SK-MEL-5 (cell line): ENCODE results near the gene TRIM56. TPM values are rescaled to one million over a fixed set of nuclear protein-coding genes. Genes with fewer than 3 reads are reported as not detected.
A peak's percentile ranks its signal among the peaks of the same experiment; 100 is the strongest.
"Not testable (repeated sequence)": the region's sequence is repeated elsewhere in the genome, so short reads cannot be mapped to it uniquely, and the experiment has no call there.

Experiments used
- DNase-seq: peaks from one replicate; pipeline ENCODE4 v3.0.0-alpha.2; 2016; ENCODE audit warnings: low read depth, low spot score
- in situ Hi-C: cut with HindIII; loops from 2 replicates; pipeline ENCODE4 v1.10.0; 2016; ENCODE audit warnings: low sequenced_read_pairs, high pct_unique_total_duplicates, low pct_unique_long_range_greater_than_20kb
- total RNA-seq: library from RNA; depleted of rRNA; stranded (reverse); fragments of >200 nt; shearing (Covaris generic); gene quantifications from 2 replicates; pipeline ENCODE4 v1.2.3, GENCODE V29; 2014

The TRIM56 gene
- total RNA-seq, 1 experiment from 2014 or later: 6.9 TPM

GRCh38 chr7:101122933-101123702, 37.8 kb downstream of the TRIM56 start:
- no peak for DNase-seq
- in situ Hi-C loops: no loop called here

DNA sequence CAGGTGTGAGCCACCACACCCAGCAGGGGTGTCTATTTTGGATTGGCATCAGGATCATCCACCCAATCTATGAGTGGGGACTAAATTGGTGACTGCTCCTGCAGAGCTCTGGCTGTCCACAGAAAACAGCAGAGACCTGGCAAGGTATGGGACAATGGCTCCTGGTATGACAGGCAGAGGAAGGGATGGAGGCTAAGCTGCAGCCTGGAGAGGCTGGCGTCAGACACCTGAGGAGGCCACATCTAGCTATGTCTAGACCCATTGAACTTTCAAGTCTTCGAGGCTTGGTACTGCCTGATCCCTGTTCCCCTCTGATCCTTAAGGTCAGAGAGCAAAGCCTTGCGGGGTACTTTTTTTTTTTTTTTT, 38.4 kb downstream of the TRIM56 start:
- in situ Hi-C loops: no loop called here
- DNase-seq: no peak

DNA sequence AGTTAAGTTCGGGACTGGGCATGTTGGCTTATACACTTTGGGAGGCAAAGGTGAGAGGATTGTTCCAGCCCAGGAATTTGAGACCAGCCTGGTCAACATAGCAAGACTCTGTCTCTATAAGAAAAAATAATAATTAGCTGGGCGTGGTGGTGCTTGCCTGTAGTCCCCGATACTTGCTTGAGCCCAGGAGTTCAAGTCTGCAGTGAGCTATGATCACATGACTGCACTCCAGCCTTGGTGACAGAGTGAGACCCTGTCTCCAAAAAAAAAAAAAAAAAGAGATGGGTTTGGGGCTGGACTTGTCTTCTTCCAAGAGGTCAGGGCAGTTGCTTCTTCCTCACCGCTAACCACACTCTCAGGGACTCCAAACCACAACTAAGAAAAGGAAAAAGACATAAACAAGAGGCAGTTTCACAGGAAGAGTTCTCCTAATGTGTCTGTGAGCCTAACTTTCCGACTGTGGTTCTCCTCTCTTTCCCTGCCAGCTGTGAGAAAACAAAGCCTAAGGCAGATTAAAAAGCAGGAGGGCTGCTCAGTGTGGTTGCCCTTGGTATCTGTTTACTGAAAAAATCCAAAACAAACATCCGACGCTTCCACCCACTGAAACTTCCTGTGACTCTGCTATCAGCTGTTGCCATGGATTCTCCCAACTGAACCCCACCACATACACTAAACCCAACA, 39.2 kb downstream of the TRIM56 start:
- in situ Hi-C loops: no loop called here
- peak; percentile 83 for DNase-seq

DNA sequence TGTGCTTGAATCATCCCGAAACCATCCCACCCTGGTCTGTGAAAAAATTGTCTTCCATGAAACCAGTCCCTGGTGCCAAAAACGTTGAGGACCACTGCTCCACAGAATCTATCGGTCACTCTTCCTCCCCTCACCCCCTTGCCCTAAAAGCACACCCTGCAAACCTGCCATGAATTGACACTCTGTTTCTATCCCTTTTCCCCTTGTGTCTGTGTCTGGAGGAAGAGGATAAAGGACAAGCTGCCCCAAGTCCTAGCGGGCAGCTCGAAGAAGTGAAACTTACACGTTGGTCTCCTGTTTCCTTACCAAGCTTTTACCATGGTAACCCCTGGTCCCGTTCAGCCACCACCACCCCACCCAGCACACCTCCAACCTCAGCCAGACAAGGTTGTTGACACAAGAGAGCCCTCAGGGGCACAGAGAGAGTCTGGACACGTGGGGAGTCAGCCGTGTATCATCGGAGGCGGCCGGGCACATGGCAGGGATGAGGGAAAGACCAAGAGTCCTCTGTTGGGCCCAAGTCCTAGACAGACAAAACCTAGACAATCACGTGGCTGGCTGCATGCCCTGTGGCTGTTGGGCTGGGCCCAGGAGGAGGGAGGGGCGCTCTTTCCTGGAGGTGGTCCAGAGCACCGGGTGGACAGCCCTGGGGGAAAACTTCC, 40.8 kb downstream of the TRIM56 start:
- DNase-seq: peak; percentile 47
- in situ Hi-C loops: no loop called here

DNA sequence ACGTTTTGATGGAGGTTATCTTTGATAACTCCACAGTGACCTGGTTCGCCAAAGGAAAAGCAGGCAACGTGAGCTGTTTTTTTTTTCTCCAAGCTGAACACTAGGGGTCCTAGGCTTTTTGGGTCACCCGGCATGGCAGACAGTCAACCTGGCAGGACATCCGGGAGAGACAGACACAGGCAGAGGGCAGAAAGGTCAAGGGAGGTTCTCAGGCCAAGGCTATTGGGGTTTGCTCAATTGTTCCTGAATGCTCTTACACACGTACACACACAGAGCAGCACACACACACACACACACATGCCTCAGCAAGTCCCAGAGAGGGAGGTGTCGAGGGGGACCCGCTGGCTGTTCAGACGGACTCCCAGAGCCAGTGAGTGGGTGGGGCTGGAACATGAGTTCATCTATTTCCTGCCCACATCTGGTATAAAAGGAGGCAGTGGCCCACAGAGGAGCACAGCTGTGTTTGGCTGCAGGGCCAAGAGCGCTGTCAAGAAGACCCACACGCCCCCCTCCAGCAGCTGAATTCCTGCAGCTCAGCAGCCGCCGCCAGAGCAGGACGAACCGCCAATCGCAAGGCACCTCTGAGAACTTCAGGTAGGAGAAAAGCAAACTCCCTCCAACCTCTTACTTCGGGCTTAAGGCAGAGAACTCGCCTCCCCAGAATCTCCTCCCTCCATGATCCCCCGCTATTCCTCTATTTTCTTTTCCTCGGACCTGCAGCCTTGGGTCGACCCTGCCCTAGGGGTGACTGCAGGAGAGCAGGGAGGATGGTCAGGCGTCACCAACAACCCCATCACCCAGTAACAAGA, 41.6 kb downstream of the TRIM56 start, which contains the start of gene SERPINE1:
TSS of gene SERPINE1 (plus strand) at position 454 of the 809 bp plus-strand sequence. CDS start 1,290 bp downstream, outside the sequence.
- DNase-seq: peak; percentile 28
- in situ Hi-C loops: no loop called here

GRCh38 chr7:101127460-101128039, 42.3 kb downstream of the TRIM56 start:
- in situ Hi-C loops: no loop called here
- no peak for DNase-seq

DNA sequence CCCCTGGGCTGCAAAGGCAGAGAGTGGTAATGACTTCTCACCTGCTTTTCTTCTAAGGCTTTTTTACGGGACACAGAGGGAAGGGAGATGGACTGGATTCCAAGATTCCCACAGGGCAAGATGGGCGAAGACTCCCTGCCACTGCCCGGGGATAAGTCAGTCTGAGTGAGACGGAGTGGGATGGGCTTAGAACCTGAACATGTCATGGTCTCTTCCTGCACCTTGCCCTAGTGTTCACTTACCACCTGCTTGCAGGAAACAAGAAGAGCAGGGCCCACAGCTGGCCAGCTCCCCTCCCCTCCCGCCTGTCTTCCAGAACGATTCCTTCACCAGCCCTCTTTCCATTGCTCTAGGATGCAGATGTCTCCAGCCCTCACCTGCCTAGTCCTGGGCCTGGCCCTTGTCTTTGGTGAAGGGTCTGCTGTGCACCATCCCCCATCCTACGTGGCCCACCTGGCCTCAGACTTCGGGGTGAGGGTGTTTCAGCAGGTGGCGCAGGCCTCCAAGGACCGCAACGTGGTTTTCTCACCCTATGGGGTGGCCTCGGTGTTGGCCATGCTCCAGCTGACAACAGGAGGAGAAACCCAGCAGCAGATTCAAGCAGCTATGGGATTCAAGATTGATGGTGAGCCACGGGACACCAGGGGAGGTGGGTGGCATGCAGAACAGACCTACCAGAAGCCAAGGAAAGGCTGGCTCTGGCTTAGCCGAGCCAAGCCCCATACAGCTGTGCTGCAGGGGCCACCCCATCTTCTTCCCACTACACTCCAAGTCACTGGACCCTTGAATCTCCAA, 43.0 kb downstream of the TRIM56 start:
- in situ Hi-C loops: no loop called here
- no peak for DNase-seq

DNA sequence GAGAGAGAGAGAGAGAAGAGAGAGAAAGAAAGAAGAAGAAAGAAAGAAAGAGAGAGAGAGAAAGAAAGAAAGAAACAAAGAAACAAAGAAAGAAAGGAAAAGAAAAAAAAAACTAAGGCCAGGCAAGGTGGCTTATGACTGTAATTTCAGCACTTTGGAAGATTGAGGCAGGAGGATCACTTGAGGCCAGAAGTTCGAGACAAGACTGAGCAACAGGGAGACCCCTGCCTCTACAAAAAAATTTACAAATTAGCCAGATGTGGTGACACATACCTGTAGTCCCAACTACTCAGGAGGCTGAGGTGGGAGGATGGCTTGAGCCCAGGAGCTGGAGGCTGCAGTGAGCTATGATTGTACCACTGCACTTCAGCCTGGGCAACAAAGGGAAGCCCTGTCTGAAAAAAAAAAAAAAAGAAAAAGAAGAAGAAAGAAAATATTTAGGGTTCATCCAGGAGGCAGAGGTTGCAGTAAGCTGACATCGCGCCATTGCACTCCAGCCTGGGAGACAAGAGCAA, 44.4 kb downstream of the TRIM56 start:
- in situ Hi-C loops: no loop called here

GRCh38 chr7:101132626-101133600, 47.6 kb downstream of the TRIM56 start:
- in situ Hi-C loops, DNase-seq: not testable (repeated sequence)

More for the DNA sequence above, 44.4 kb downstream of the TRIM56 start:
- DNase-seq: no peak

DNA sequence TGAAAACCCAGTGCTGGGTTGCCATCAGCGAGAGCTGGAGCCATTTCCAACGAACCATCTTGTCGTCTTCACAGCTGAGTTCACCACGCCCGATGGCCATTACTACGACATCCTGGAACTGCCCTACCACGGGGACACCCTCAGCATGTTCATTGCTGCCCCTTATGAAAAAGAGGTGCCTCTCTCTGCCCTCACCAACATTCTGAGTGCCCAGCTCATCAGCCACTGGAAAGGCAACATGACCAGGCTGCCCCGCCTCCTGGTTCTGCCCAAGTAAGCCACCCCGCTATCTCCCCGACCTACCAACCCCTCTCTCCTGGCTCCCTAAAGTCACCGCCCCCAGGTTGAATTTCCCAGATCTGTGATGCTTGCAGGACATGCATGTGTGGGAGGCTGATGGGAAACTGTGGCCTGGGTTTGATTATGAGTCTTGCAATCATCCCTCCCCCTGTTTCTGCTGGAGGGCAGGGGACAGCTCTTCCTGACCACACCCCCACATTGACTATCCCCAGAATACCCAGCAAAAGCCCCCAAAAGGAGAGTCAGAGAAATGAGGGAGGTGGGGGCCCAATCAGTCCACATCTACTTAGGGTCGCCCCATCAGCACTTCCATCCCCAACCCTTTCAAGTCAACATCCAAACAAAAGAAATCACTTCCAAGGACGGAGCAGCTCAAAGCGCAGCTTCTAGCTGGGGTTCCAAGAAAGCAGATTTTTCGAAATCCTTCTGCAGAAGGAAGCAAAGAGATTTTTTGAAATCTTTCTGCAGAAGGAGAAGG, 48.5 kb downstream of the TRIM56 start:
- DNase-seq: no peak
- in situ Hi-C loops: no loop called here

DNA sequence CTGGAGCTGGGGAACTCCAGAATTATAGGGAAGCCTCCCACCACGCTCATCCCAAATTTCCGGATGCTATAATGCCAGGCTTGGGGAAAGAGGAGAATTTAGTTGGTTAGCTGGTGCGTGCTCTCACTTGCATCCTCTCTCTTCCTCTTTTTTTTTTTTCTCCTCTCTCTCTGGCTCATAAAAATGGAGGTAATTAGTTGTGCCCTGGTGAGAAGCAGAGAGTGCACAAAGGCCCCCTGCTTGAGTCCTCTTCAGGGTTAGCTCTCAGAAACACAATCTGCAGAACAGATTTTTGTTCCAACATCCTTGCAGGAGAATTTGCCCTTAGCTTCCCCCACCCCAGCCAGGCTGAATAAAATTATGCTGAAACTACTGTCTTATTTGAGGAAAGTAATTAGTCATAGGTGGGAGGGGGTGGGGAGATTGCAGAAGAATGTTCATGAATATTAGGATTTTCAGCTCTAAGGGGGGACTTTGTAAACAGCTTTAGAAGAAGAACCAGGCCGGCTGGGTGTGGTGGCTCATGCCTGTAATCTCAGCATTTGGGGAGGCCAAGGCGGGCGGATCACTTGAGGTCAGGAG, 49.2 kb downstream of the TRIM56 start:
- in situ Hi-C loops: no loop called here
- no peak for DNase-seq

GRCh38 chr7:101137651-101138212, 52.5 kb downstream of the TRIM56 start:
- in situ Hi-C loops: no loop called here
- DNase-seq: no peak

- peak; percentile 99 for DNase-seq
- in situ Hi-C loops: no loop called here
Measured at GRCh38 chr7:101138213-101138870, 53.1 kb downstream of the TRIM56 start.

GRCh38 chr7:101140339-101140699, 55.0 kb downstream of the TRIM56 start:
- in situ Hi-C loops: no loop called here
- peak; percentile 87 for DNase-seq
